GM12873 (cell line): ENCODE results near the gene MARK2.
A peak's percentile ranks its signal among the peaks of the same experiment; 100 is the strongest.

Experiments used
- TF ChIP-seq, protein P1 (sequence below): IDR thresholded peaks from 2 replicates; pipeline ENCODE4 v1.5.1; 2012; ENCODE audit warnings: low read depth, mild to moderate bottlenecking, moderate library complexity, low read length, control low read depth; ENCODE audit not compliant: insufficient read depth; ENCODE audit errors: missing control alignments

MARK2 gene

GRCh38 chr11:63817758-63818498 is 21.0 kb upstream of the MARK2 start:
- TF ChIP-seq, protein P1, sequence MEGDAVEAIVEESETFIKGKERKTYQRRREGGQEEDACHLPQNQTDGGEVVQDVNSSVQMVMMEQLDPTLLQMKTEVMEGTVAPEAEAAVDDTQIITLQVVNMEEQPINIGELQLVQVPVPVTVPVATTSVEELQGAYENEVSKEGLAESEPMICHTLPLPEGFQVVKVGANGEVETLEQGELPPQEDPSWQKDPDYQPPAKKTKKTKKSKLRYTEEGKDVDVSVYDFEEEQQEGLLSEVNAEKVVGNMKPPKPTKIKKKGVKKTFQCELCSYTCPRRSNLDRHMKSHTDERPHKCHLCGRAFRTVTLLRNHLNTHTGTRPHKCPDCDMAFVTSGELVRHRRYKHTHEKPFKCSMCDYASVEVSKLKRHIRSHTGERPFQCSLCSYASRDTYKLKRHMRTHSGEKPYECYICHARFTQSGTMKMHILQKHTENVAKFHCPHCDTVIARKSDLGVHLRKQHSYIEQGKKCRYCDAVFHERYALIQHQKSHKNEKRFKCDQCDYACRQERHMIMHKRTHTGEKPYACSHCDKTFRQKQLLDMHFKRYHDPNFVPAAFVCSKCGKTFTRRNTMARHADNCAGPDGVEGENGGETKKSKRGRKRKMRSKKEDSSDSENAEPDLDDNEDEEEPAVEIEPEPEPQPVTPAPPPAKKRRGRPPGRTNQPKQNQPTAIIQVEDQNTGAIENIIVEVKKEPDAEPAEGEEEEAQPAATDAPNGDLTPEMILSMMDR: no peak

GRCh38 chr11:63818609-63819008 is 20.3 kb upstream of the MARK2 start:
- TF ChIP-seq, protein P1: no peak

DNA sequence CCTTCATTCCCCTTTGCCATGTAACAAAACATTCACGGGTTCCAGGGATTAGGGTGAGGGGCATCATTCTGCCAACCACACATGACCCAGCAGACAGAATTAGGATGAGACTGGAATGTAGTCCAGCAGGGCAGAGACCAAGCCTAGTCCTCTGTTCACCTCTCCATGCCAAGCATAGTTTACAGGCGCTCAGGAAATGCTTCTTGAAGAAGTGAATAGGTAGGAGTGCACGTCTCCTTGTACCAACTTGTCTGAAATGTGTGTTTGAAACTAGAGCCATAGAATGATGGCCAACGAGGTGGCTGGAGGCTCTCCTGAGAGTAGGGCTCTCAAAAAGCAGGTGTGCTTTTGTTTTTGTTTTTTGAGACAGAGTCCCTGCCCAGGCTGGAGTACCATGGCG is 17.5 kb upstream of the MARK2 start:
- TF ChIP-seq, protein P1: no peak

- TF ChIP-seq, protein P1: no peak
These were observed 12.3 kb upstream of the MARK2 start for GRCh38 chr11:63826471-63827190.

DNA sequence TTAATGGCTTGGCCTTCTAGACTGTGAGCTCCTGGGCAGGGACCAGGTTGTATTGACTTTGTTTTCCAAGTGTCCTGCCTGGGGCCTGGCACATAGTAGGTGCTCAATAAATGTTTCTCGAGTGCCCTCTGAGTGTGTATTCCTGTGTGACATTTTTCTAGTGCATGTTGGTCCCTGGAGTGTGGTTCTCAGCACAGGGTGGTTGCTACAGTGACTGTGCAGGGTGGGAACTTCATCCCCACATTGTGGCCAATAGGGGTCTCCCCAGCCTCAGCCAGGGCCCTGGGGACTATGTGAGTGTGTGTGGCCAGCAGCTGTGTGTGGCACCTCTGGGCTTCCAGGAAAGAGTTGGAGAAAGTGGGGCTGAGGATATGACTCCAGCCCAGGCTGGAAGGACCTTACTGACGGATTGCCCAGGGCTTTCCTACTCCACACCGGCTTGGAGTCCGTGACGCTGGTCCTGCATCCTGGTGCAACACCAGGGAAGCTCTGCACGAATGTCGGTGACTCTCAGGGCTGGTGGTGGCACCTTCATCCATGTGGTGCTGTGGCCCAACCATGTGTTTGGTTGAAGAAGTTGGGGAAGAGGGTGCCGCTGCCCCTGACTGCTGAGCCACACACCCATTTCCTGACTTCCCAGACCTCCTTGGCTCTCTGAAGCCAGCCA is 9.0 kb upstream of the MARK2 start:
- TF ChIP-seq, protein P1: peak; percentile 52

GRCh38 chr11:63831326-63831725 is 7.6 kb upstream of the MARK2 start:
- TF ChIP-seq, protein P1: no peak

- TF ChIP-seq, protein P1: no peak
These were observed 6.6 kb upstream of the MARK2 start for GRCh38 chr11:63832336-63832735.
